ENCODE results near the gene SLC26A4. TPM values are rescaled to one million over a fixed set of nuclear protein-coding genes. Genes with fewer than 3 reads are reported as not detected.

Gene SLC26A4
- total RNA-seq, 1 donor from 2014 or later: 0.47 TPM

GRCh38 chr7:107743567-107744344 lies 83.1 kb downstream of the SLC26A4 start, which contains the start of gene CBLL1:
TSS of gene CBLL1 (plus strand) at chr7:107744142. CDS start at chr7:107744164, 22 bp downstream.
- peak; percentile 57 for DNase-seq (ENCODE audit: extremely low read depth, low read depth, low spot score)

GRCh38 chr7:107744345-107744750 lies 83.7 kb downstream of the SLC26A4 start:
- no peak for DNase-seq (ENCODE audit: extremely low read depth, low read depth, low spot score)

DNA sequence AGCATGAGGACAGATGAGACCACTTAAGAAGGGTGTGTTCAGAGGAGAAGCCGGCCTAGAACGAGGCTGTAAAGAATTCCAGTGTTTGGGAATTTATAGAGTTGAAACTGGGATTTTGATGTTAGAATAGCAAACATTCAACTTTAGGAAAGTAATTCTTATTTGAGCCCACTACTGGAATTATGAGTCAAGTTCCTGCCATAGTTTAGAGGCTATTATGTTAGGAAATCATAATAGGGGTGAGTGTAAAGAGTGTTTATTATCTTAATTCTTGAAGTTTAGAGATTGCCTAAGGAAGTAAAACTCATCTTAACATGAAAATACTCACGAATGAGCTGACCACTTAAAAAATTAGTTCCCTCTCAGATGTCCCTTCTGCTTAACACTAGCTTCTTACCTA lies 85.4 kb downstream of the SLC26A4 start:
- DNase-seq (ENCODE audit: extremely low read depth, low read depth, low spot score): no peak

DNA sequence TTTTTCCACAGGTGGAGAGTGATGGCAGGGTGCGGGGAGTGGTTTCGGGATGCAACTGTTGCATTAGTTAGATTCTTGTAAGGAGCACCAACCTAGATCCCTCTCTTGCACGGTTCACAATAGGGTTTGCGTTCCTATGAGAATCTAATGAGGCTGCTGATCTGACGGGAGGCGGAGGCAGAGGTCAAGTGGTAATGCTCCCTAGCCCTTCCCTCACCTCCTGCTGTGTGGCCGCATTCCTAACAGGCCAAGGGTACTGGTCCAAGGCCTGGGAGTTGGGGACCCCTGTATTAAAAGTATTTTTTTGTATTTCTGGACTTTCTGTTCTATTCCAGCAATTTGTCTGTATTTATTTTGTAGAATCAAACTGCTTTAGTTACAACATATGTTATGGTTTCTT lies 90.5 kb downstream of the SLC26A4 start:
- DNase-seq (ENCODE audit: extremely low read depth, low read depth, low spot score): no peak

DNA sequence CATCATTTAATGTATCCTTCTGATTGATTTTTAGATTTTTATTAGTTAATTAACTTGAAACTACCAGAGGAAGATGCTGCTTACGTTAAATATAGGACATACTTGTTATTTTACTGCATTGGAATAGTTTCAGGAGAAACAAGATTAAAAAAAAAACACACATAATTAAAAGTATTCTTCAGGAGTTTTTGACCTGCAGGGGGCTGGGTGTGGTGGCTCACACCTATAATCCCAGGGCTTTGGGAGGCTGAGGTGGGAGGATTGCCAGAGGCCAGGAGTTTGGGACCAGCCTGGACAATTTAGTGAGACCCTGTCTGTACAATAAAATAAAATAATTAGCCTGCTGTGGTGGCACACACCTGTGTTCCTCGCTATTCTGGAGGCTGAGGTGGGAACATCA lies 94.0 kb downstream of the SLC26A4 start:
- DNase-seq (ENCODE audit: extremely low read depth, low read depth, low spot score): no peak

DNA sequence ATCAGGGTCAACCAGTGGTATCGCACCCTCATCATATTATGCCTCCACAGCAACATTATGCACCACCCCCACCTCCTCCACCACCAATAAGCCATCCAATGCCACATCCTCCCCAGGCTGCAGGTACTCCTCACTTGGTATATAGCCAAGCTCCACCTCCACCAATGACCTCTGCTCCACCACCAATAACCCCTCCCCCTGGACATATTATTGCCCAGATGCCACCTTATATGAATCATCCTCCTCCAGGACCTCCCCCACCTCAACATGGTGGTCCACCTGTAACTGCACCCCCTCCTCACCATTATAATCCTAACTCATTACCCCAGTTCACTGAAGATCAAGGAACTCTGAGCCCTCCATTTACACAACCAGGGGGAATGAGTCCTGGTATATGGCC lies 98.0 kb downstream of the SLC26A4 start:
- no peak for DNase-seq (ENCODE audit: extremely low read depth, low read depth, low spot score)

GRCh38 chr7:107767391-107767790 lies 106.8 kb downstream of the SLC26A4 start:
- no peak for DNase-seq (ENCODE audit: extremely low read depth, low read depth, low spot score)

Other genes starting within 250 kb of the SLC26A4 start
- gene GPR22, start 190.8 kb upstream of the SLC26A4 start, total RNA-seq: not detected in 2 replicates
- 28.5 and 45.3 TPM in 2 replicates for gene COG5, start 96.9 kb upstream of the SLC26A4 start, total RNA-seq
- 6.0 and 7.5 TPM in 2 replicates for gene DUS4L, start 96.9 kb upstream of the SLC26A4 start, total RNA-seq
- gene BCAP29, start 80.6 kb upstream of the SLC26A4 start, total RNA-seq: 130 and 165 TPM in 2 replicates
- gene CBLL1, start 83.3 kb downstream of the SLC26A4 start, total RNA-seq: 14.6 and 22.3 TPM in 2 replicates
- not detected in 2 replicates for gene SLC26A3, start 142.4 kb downstream of the SLC26A4 start, total RNA-seq
- gene DLD, start 230.4 kb downstream of the SLC26A4 start, total RNA-seq: 53.0 and 141 TPM in 2 replicates